Endodermal cell (in vitro differentiated cells): Measurements from ENCODE around the gene CACNA2D4. TPM values are rescaled to one million over a fixed set of nuclear protein-coding genes. Genes with fewer than 3 reads are reported as not detected.

Experiments used
- DNase-seq: peaks from one replicate; pipeline ENCODE4 v3.0.0-alpha.2; 2017
- H3K27ac ChIP-seq: 2 replicates; pipeline ENCODE4 v1.5.1; 2013; ENCODE audit warnings: mild to moderate bottlenecking, low read depth, low read length, moderate library complexity
- H3K27me3 ChIP-seq: 2 replicates; pipeline ENCODE4 v1.6.1; 2013; ENCODE audit warnings: mild to moderate bottlenecking, low read length, moderate library complexity; ENCODE audit not compliant: insufficient read depth, control insufficient read depth, poor library complexity, severe bottlenecking
- H3K36me3 ChIP-seq: 2 replicates; pipeline ENCODE4 v1.7.0; 2013; ENCODE audit warnings: mild to moderate bottlenecking, low read length, moderate library complexity; ENCODE audit not compliant: control insufficient read depth, insufficient read depth
- H3K4me1 ChIP-seq: one replicate; pipeline ENCODE4 v1.7.0; 2013; ENCODE audit warnings: low read length; ENCODE audit not compliant: control insufficient read depth, insufficient read depth
- H3K4me3 ChIP-seq: 2 replicates; pipeline ENCODE4 v1.5.1; 2013; ENCODE audit warnings: mild to moderate bottlenecking, low read length, moderate library complexity
- H3K9ac ChIP-seq: 2 replicates; pipeline ENCODE4 v1.6.1; 2013; ENCODE audit warnings: mild to moderate bottlenecking, low read length, moderate library complexity; ENCODE audit not compliant: poor library complexity, severe bottlenecking; ENCODE audit errors: extremely low read depth
- H3K9me3 ChIP-seq: 2 replicates; pipeline ENCODE4 v1.6.1; 2013; ENCODE audit warnings: mild to moderate bottlenecking, low read length, moderate library complexity; ENCODE audit not compliant: control insufficient read depth
- H3K27ac Mint-ChIP-seq: 2 replicates; pipeline ENCODE4 v1.8.0; 2020; ENCODE audit warnings: mixed read lengths
- H3K27me3 Mint-ChIP-seq: 2 replicates; pipeline ENCODE4 v1.8.0; 2021; ENCODE audit warnings: mild to moderate bottlenecking, mixed read lengths; ENCODE audit not compliant: insufficient read depth
- H3K36me3 Mint-ChIP-seq: 2 replicates; pipeline ENCODE4 v1.8.0; 2020; ENCODE audit warnings: low read depth, mixed read lengths
- H3K4me1 Mint-ChIP-seq: 2 replicates; pipeline ENCODE4 v1.8.0; 2020; ENCODE audit warnings: mixed read lengths
- H3K4me3 Mint-ChIP-seq: 2 replicates; pipeline ENCODE4 v1.8.0; 2020; ENCODE audit warnings: mild to moderate bottlenecking, moderate library complexity, mixed read lengths
- H3K9me3 Mint-ChIP-seq: 2 replicates; pipeline ENCODE4 v1.8.0; 2020; ENCODE audit warnings: mild to moderate bottlenecking, mixed read lengths
- WGBS, 2 experiments: methylation state at CpG; one replicate each; pipeline versions ENCODE4 v1.1.5 to v1.1.7; 2013; ENCODE audit warnings: missing lambda C conversion rate in 2 of 2, mixed read lengths in 1 of 2; ENCODE audit not compliant: insufficient coverage in 1 of 2, insufficient read length in 1 of 2; 5-methylcytosine and 5-hydroxymethylcytosine counted together
- total RNA-seq, 2 donors: library from RNA; stranded (reverse); fragmentation: NEBNext Ultra II Directional in 1 of 2; extraction: Animal tissue kit (Norgen Biotek cat#: 25700) in 1 of 2; gene quantifications; 2 replicates in 1 of 2; 3 replicates in 1 of 2; pipeline ENCODE4 v1.2.1, GENCODE V29; 2021
- TF ChIP-seq, protein P1 (sequence below): fragments of 200-600 bp; sonication (generic); conservative IDR thresholded peaks from 2 replicates; pipeline ENCODE4 v1.5.0; 2021; ENCODE audit warnings: antibody characterized with exemption, mild to moderate bottlenecking

The CACNA2D4 gene
- total RNA-seq, 2 donors from 2014 or later = 4.3 to 5.7 TPM

DNA sequence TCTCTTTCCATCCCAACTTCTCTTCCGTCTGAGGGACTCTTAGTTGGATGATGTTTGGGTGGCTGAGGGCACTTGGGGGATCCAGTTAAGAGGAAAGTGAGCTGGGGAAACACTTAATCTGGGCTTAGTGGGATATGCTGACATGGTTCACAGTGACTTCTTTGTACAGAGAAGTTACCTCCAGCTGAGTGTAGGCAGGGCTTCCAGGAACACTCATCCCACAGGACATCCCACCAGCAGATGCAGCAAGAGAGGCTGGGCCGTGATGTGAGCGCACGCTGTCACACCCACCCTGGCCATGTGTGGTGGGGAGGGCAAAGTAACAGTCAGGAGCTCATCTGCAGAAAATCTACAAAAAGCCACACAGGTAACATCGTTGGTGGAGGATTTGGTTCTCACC lies 832 bp upstream of the CACNA2D4 start:
- H3K4me3 Mint-ChIP-seq = no peak overlapping the region
- no peak overlapping the region for H3K9ac ChIP-seq
- H3K27ac Mint-ChIP-seq = no peak overlapping the region
- H3K36me3 ChIP-seq = no peaks in the 10 kb centered on the region
- H3K9me3 ChIP-seq = no peaks in the 10 kb centered on the region
- peaks cover 39% of the 10 kb centered on the region for H3K4me1 Mint-ChIP-seq
- TF ChIP-seq, protein P1, sequence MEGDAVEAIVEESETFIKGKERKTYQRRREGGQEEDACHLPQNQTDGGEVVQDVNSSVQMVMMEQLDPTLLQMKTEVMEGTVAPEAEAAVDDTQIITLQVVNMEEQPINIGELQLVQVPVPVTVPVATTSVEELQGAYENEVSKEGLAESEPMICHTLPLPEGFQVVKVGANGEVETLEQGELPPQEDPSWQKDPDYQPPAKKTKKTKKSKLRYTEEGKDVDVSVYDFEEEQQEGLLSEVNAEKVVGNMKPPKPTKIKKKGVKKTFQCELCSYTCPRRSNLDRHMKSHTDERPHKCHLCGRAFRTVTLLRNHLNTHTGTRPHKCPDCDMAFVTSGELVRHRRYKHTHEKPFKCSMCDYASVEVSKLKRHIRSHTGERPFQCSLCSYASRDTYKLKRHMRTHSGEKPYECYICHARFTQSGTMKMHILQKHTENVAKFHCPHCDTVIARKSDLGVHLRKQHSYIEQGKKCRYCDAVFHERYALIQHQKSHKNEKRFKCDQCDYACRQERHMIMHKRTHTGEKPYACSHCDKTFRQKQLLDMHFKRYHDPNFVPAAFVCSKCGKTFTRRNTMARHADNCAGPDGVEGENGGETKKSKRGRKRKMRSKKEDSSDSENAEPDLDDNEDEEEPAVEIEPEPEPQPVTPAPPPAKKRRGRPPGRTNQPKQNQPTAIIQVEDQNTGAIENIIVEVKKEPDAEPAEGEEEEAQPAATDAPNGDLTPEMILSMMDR = no peak
- H3K9me3 Mint-ChIP-seq = no peaks in the 10 kb centered on the region
- H3K4me3 ChIP-seq = no peak overlapping the region
- WGBS, 2 experiments = 94 to 97% methylated on average over 3 to 5 of the region's 5 CpGs
- H3K27ac ChIP-seq = no peak overlapping the region
- H3K27me3 ChIP-seq = no peaks in the 10 kb centered on the region
- H3K27me3 Mint-ChIP-seq = no peaks in the 10 kb centered on the region
- peaks cover 9% of the 10 kb centered on the region for H3K4me1 ChIP-seq
- peak; percentile 42 for DNase-seq
- no peaks in the 10 kb centered on the region for H3K36me3 Mint-ChIP-seq

DNA sequence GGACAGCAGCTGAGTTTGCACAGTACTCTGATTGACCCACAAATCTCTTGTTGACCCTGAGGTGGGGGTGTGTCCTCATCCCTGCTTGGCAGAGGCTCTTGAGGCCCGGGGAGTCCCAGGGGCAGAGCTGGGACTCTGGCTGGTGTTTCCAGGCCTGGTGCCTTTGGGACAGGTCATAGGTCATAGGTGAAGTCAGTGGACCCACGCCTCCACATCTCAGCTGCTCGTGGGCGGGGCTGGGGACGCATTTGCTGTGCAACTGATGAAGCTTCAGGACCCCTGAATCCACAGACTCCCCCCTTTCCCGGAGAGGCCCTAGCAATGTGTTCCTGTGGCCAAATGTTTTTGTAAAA lies 408 bp upstream of the CACNA2D4 start:
- TF ChIP-seq, protein P1 = no peak
- Mint-ChIP-seq H3K27me3 (no peaks in the 10 kb centered on the region), H3K9me3 (no peaks in the 10 kb centered on the region), H3K36me3 (no peaks in the 10 kb centered on the region), H3K27ac (no peak overlapping the region), H3K4me1 (peaks cover 43% of the 10 kb centered on the region), H3K4me3 (no peak overlapping the region)
- DNase-seq = no peak
- no peaks in the 10 kb centered on the region for H3K36me3 ChIP-seq
- no peak overlapping the region for H3K27ac ChIP-seq
- no peak overlapping the region for H3K4me3 ChIP-seq
- H3K27me3 ChIP-seq = no peaks in the 10 kb centered on the region
- peaks cover 9% of the 10 kb centered on the region for H3K4me1 ChIP-seq
- WGBS, 2 experiments = 93 to 100% methylated on average over 5 to 6 of the region's 6 CpGs
- H3K9ac ChIP-seq = no peak overlapping the region
- H3K9me3 ChIP-seq = no peaks in the 10 kb centered on the region

DNA sequence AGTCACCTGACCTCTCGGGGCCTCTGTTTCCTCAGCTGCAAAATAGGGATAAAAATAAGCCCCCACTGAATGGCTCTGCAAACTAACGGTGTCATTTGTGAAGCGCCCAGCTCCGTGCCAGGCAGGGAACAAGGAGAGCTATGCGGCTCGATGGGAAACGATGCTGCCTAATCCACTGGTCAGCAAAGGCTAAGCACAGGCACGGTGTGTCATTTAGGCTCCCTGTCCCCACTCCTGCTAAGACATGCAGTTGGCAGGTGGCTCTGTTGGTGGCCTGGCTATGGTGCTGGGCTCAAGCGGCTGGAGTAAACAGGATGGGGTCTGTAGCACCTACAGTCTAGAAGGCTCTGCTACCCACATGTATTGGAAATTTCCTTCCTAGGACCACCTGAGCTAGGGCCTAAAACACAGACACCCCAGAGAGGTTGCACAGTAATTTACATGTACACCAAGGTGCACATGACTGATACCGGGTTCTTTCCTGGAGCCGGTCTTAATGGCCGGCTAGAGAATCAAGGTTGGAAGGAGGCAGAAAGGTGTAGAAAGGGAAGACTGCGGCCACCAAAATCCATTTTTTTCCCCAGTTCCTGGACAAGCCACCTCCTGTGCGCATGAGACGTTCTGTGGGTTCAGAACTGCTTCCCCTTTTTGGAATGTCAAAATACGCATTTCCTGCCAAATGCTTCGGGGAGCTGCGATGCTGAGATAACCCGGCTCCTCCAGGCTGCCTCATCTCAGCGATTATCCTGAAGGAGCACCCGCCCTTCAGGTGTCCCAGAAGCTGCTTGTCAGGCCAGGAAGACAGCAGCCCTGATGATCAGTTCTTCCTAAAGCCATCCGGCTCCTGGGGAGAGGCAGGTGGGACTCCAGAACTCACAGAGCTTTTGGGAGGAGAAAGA lies 1.0 kb downstream of the CACNA2D4 start:
- Histone ChIP-seq H3K9me3 (no peaks in the 10 kb centered on the region), H3K36me3 (no peaks in the 10 kb centered on the region), H3K4me3 (no peak overlapping the region), H3K9ac (no peak overlapping the region), H3K27ac (no peak overlapping the region), H3K4me1 (peaks cover 9% of the 10 kb centered on the region), H3K27me3 (no peaks in the 10 kb centered on the region)
- Mint-ChIP-seq H3K27ac (peak overlapping the region; percentile 14), H3K9me3 (no peaks in the 10 kb centered on the region), H3K27me3 (no peaks in the 10 kb centered on the region), H3K4me1 (peaks cover 49% of the 10 kb centered on the region), H3K4me3 (no peak overlapping the region), H3K36me3 (no peaks in the 10 kb centered on the region)
- DNase-seq = peak; percentile 44
- WGBS, 2 experiments = 87 to 91% methylated on average over 14 to 22 of the region's 22 CpGs
- TF ChIP-seq, protein P1 = no peak
